OCI-LY3 (cell line): ENCODE measurements around the gene CCM2.
"Not testable (repeated sequence)": the region's sequence is repeated elsewhere in the genome, so short reads cannot be mapped to it uniquely, and the experiment has no call there.

Experiments used
- EZH2phosphoT487 ChIP-seq: fragments of 200-600 bp; shearing (Covaris generic); IDR thresholded peaks from 2 replicates; pipeline ENCODE4 v1.6.1; 2018; ENCODE audit warnings: antibody characterized with exemption, mixed run types, low read depth
- TF ChIP-seq, protein P1 (sequence below): fragments of 200-600, 300-600 bp; sonication (generic); IDR thresholded peaks from 2 replicates; pipeline ENCODE4 v1.5.1; 2014; ENCODE audit warnings: antibody characterized with exemption, low read length, low read depth

DNA sequence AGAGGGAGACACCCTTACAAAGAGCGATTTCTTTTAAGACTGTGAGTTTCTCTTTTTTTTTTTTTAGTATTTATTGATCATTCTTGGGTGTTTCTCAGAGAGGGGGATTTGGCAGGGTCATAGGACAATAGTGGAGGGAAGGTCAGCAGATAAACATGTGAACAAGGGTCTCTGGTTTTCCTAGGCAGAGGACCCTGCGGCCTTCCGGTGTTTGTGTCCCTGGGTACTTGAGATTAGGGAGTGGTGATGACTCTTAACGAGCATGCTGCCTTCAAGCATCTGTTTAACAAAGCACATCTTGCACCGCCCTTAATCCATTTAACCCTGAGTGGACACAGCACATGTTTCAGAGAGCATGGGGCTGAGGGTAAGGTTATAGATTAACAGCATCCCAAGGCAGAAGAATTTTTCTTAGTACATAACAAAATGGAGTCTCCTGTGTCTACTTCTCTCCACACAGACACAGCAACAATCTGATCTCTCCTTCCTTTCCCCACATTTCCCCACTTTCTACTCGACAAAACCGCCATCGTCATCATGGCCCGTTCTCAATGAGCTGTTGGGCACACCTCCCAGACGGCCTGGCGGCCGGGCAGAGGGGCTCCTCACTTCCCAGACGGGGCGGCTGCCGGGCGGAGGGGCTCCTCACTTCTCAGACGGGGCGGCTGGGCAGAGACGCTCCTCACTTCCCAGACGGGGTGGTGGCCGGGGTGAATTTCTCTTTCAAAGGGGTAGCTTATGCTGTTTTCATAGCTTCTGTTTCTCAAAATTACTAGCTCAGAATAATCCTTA is 7.8 kb upstream of the CCM2 start:
- TF ChIP-seq, protein P1, sequence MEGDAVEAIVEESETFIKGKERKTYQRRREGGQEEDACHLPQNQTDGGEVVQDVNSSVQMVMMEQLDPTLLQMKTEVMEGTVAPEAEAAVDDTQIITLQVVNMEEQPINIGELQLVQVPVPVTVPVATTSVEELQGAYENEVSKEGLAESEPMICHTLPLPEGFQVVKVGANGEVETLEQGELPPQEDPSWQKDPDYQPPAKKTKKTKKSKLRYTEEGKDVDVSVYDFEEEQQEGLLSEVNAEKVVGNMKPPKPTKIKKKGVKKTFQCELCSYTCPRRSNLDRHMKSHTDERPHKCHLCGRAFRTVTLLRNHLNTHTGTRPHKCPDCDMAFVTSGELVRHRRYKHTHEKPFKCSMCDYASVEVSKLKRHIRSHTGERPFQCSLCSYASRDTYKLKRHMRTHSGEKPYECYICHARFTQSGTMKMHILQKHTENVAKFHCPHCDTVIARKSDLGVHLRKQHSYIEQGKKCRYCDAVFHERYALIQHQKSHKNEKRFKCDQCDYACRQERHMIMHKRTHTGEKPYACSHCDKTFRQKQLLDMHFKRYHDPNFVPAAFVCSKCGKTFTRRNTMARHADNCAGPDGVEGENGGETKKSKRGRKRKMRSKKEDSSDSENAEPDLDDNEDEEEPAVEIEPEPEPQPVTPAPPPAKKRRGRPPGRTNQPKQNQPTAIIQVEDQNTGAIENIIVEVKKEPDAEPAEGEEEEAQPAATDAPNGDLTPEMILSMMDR: not testable (repeated sequence)
- TF ChIP-seq EZH2phosphoT487: not testable (repeated sequence)
